GM18511 (cell line): ENCODE measurements around the gene PEX7.
A peak's percentile ranks its signal among the peaks of the same experiment; 100 is the strongest.
"Not testable (repeated sequence)": the region's sequence is repeated elsewhere in the genome, so short reads cannot be mapped to it uniquely, and the experiment has no call there.

Experiments
- ATAC-seq: cut with Tn5 transposase; IDR thresholded peaks from one replicate; pipeline ENCODE4 v1.9.1; 2021; ENCODE audit warnings: mild to moderate bottlenecking, moderate library complexity; ENCODE audit not compliant: unreplicated experiment

Gene PEX7

GRCh38 chr6:136895901-136896300 is 73.5 kb downstream of the PEX7 start:
- ATAC-seq, result no peak

GRCh38 chr6:136897071-136897470 is 74.7 kb downstream of the PEX7 start:
- ATAC-seq, result no peak

GRCh38 chr6:136901212-136901784 is 78.9 kb downstream of the PEX7 start:
- no peak for ATAC-seq

- ATAC-seq, result not testable (repeated sequence)
These were observed 82.1 kb downstream of the PEX7 start for GRCh38 chr6:136904477-136904876.

DNA sequence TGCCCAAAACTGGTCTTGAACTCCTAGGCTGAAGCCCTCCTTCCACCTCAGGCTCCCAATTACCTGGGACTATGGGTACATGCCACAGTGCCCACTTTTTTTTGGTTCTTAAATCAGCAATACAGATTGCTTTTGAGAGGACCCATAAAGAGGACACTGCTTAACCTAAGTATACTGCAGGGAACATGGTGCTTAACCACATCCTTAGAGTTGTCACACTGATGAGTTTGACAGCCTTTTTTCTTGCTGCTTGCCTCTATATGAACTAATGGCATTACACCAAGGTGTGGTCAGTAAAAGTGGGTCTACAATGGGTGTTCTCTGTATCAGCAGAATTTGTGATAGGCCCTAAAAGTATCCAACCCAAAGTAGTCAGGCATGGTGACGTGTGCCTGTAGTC is 92.6 kb downstream of the PEX7 start:
- ATAC-seq, result no peak

DNA sequence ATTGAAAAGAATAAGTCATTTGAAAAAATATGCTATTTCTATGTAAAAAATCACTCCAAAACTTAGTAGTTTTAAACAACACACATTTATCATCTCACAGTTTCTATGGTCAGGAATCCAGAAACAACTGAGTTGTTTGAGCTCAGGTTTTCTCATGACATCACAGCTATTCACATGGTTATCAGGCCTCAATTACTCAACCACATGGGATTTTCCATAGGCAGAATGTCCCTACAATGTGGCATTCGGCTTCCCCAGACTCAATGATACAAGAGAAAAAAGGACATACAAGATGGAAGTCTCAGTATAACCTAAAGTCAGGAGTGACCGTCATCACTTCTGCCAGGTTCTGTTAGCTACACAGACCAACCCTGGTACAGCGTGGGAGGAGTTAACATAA is 96.3 kb downstream of the PEX7 start:
- no peak for ATAC-seq

- ATAC-seq, result no peak
These were observed 97.8 kb downstream of the PEX7 start for GRCh38 chr6:136920216-136920615.

- no peak for ATAC-seq
These were observed 98.4 kb downstream of the PEX7 start for GRCh38 chr6:136920671-136921380.

- ATAC-seq, result peak; percentile 41
These were observed 99.1 kb downstream of the PEX7 start for GRCh38 chr6:136921381-136921935.

DNA sequence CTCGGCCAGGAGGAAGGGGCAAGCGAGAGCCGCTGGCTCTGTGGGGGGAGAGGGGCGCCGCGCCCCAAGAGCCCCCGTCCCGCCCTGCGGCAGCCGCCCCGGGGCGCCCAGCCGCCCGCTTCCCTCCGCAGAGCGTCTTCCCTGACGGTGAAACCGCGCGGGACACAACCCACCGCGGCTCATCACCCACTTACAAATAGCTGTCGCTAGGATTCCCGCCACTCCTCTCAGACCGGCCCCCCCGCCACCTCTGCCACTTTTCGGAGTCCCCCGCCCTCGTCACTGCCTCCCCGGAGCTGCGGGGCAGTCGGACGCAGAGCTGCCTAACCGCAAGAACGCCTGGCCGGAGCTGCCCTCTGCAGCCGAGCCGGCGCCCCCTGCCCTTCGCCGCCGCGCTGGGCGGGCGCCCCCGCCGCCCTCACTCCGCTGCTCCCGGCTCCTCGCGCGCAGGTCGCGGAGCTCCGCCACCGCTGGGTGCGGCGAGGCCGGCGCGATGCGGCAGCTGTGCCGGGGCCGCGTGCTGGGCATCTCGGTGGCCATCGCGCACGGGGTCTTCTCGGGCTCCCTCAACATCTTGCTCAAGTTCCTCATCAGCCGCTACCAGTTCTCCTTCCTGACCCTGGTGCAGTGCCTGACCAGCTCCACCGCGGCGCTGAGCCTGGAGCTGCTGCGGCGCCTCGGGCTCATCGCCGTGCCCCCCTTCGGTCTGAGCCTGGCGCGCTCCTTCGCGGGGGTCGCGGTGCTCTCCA is 99.7 kb downstream of the PEX7 start, which contains the start of gene SLC35D3:
SLC35D3 (plus strand) TSS at position 366 of the 749 bp plus-strand sequence; CDS start at position 494, 128 bp downstream.
- peak; percentile 41 for ATAC-seq

DNA sequence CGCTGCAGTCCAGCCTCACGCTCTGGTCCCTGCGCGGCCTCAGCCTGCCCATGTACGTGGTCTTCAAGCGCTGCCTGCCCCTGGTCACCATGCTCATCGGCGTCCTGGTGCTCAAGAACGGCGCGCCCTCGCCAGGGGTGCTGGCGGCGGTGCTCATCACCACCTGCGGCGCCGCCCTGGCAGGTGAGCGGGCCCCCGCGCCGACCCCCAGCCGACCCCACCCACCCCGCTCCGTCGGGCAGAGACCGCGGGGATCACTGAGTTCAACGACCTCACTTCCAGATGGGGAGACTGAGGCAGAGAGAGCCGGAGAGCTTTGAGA is 100.3 kb downstream of the PEX7 start:
- peak; percentile 3 for ATAC-seq

DNA sequence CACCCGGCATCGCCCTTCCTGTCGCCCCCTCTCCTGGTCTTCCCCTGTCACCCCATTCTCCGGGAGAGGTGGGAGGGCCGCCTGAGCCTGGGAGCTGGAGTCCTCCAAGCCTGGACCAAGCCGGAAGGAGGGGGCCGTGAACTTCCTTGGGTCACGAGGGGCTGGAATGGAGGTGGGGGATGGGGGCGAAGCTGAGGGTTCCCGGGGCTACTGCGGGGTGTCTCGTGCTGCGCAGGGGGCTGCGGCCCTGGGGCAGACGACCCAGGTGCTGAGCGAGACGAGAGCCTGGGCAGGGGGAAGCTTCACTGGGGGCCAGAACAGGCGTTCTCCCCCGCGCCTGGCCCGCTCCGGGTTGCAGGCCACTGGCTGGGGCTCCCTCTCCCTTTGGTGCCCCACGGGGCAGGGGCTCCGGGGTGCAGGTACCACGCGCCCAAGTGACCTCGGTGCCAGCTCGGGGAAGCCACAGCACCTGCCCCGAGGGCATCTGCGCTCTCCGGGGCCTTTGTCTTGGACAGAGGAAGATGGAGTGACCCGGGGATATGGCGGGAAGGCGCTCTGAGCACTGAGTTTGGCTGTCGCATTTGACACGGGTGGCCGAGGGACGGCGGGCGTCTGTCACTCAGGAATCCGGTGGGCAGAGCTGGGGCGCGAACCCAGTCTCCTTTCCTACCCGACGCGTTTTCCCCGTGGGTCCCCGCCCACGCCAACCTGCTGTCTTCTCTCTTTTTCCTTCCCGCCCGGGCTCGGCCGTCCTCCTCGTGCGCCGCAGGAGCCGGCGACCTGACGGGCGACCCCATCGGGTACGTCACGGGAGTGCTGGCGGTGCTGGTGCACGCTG is 100.9 kb downstream of the PEX7 start:
- no peak for ATAC-seq

DNA sequence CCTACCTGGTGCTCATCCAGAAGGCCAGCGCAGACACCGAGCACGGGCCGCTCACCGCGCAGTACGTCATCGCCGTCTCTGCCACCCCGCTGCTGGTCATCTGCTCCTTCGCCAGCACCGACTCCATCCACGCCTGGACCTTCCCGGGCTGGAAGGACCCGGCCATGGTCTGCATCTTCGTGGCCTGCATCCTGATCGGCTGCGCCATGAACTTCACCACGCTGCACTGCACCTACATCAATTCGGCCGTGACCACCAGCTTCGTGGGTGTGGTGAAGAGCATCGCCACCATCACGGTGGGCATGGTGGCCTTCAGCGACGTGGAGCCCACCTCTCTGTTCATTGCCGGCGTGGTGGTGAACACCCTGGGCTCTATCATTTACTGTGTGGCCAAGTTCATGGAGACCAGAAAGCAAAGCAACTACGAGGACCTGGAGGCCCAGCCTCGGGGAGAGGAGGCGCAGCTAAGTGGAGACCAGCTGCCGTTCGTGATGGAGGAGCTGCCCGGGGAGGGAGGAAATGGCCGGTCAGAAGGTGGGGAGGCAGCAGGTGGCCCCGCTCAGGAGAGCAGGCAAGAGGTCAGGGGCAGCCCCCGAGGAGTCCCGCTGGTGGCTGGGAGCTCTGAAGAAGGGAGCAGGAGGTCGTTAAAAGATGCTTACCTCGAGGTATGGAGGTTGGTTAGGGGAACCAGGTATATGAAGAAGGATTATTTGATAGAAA is 101.7 kb downstream of the PEX7 start:
- ATAC-seq, result no peak

GRCh38 chr6:136926383-136926782 is 104.0 kb downstream of the PEX7 start:
- no peak for ATAC-seq

GRCh38 chr6:136927292-136927691 is 104.9 kb downstream of the PEX7 start:
- no peak for ATAC-seq

- ATAC-seq, result no peak
These were observed 108.1 kb downstream of the PEX7 start for GRCh38 chr6:136930528-136930927.

- no peak for ATAC-seq
These were observed 110.2 kb downstream of the PEX7 start for GRCh38 chr6:136932599-136932998.

DNA sequence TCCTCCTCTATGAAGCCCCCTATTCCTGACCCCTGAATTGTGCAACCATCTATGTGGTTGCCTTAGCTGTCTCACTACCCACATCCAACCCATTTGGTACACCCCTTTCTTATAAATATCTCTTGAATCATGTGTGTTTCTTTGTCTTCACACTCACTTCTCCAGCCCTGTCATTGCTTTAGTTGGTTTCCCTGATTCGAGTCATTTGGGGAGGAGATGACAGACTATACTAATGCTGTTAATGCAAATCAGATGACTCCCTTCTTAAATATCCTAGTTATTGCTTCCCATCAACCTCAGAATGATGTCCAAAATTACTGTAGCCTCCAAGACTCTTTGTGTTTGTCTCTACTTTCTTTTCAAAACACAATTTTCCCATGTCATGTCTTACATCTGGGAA is 122.7 kb downstream of the PEX7 start:
- ATAC-seq, result no peak

- ATAC-seq, result no peak
These were observed 123.3 kb downstream of the PEX7 start for GRCh38 chr6:136945711-136946121.

DNA sequence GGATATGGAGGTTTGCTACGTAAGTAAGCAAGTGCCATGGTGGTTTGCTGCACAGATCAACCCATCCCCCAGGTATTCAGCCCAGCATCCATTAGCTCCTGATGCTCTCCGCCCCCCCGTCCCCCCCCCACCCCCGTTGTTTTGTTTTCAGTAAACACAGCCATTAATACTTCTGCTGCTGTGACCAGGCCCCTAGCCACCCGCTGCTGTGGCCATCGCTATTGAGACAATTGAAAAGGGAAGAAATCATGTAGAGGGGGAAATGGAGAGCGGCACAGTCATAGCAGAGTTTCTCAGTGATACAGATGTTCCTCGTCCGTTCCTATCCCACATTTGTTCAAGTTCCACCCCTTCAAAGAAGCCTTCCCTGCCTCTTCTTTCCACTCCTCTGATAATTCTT is 124.6 kb downstream of the PEX7 start:
- ATAC-seq, result no peak
